ENCODE results near the gene MGMT.

DNA sequence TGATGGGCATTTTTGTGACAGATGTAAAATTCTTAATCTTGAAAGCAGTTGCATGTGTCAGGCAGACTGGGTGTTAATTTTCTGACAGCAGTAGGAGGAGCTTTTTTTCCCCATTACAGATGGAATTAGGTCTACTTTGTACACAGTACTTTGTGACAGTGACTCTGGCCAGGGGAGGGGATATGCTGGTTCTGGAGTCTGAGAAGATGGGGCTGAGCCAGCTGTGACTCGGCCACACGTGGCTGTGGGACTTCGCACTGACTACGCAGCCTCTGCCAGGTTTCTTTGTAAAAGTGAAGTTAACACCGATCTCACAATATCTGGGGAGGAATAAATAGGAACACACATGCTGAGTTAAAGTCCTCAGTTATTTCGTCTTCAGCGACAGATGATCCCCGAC is 95.4 kb downstream of the MGMT start:
- no peak for TF ChIP-seq POLR2A (IDR thresholded peaks at IDR 0.05)
- TF ChIP-seq, protein P1, sequence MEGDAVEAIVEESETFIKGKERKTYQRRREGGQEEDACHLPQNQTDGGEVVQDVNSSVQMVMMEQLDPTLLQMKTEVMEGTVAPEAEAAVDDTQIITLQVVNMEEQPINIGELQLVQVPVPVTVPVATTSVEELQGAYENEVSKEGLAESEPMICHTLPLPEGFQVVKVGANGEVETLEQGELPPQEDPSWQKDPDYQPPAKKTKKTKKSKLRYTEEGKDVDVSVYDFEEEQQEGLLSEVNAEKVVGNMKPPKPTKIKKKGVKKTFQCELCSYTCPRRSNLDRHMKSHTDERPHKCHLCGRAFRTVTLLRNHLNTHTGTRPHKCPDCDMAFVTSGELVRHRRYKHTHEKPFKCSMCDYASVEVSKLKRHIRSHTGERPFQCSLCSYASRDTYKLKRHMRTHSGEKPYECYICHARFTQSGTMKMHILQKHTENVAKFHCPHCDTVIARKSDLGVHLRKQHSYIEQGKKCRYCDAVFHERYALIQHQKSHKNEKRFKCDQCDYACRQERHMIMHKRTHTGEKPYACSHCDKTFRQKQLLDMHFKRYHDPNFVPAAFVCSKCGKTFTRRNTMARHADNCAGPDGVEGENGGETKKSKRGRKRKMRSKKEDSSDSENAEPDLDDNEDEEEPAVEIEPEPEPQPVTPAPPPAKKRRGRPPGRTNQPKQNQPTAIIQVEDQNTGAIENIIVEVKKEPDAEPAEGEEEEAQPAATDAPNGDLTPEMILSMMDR (IDR thresholded peaks at IDR 0.05) = no peak
- TF ChIP-seq POLR2AphosphoS5 (IDR thresholded peaks at IDR 0.05) = no peak
